GM19035 (cell line): Measurements from ENCODE around the gene RASA2.

Source experiments
- ATAC-seq: cut with Tn5 transposase; IDR thresholded peaks from one replicate; pipeline ENCODE4 v1.9.1; 2021; ENCODE audit not compliant: unreplicated experiment

The RASA2 gene

GRCh38 chr3:141643391-141643790 lies 156.6 kb downstream of the RASA2 start:
- no peak for ATAC-seq

- ATAC-seq, result no peak
Measured at GRCh38 chr3:141643796-141644195, 157.0 kb downstream of the RASA2 start.

GRCh38 chr3:141644931-141645330 lies 158.1 kb downstream of the RASA2 start:
- ATAC-seq, result peak; percentile 72

GRCh38 chr3:141646760-141647561 lies 160.1 kb downstream of the RASA2 start:
- ATAC-seq, result no peak

DNA sequence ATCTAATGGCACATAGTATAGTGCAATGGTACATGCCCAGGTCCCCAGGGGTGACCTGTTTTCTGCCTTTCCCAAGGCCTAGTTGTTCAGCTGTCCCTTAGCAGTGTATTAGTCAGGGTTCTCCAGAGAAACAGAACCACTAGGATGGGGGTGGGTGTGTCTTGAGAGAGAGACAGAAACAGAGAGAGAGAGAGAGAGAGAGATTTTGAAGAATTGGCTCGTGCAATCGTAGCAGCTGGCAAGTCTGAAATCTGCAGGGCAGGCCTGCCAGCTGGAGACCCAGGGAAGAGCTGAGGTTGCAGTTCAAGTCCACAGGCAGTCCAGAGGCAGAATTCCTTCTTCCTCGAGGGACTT lies 160.7 kb downstream of the RASA2 start:
- ATAC-seq, result no peak

DNA sequence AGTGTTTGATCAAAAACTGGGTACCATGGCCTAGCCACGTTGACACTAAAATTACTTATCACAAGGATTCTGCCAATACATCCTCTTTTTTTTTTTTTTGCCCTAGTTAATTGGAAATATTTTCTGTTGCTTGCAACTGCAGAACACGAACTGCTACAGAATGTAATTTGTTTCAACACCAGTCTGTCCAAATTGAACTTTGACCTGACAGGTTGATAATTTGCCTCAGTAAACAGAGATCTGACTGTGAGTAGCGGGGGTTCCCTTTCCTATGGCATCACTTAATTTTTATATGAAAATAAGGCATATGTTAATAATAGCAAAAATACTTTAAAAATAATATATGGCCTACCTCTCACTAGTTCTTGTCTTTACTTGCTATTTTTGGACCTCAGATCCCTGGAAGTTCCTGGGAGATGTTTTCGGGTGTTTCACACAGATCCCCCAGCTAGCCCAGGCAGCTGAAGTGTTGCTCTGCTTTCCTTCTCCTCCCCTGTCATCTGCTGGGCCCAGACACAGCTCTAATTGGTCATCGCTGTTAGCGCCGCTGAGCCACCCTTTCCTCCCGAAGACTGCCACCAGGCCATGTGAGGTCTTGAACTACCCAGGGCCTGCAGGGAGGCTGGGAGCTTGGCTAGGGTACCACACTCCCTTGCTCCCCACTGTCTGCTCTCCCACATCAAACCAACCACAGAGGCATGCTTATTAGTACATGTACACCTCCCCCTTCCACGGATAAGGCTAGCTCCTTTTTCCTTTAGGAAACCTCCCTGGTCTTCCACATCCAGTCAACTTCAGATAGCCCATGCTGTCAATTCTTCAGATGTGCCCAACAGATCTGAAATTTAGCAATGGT lies 161.5 kb downstream of the RASA2 start:
- no peak for ATAC-seq

GRCh38 chr3:141649871-141650270 lies 163.0 kb downstream of the RASA2 start:
- ATAC-seq, result no peak

DNA sequence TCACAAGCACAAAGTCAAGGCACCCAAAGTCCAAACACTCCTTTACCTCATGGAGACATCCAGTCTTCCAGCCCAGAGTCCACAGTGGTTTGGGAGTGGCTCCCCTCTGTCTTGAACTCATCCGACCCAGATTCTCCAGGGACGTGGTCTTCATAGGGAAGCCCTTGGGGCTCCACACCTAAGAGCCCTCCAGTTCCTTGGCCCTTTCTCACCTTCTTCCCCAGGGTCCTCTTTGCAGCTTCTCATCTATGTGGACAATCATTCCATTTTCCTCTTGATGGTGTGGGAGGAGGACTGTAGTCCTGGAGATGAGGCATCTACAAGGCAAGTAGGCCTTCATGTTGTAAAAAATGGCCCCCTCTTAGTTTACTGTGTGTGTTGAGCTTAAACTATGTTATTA lies 164.0 kb downstream of the RASA2 start:
- ATAC-seq, result no peak

DNA sequence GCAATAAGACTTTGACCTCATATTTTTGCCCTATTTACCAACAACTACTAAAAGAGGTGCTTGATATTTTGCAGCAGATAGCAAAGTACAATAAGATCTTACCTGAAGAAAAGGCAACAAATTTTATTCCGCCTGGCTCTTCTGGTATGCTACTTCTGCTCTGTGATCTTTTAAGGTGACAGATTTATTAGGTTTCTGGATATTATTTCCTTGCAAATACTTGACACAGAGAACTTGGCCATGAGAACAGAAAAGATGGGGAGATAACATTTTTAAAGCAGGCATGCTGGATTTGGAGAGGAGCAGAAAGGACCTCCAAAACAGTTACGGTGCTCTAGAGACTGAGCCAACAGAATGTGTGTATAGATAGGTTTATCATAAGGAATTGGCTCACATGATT lies 164.6 kb downstream of the RASA2 start:
- no peak for ATAC-seq

- no peak for ATAC-seq
Measured at GRCh38 chr3:141652349-141652748, 165.5 kb downstream of the RASA2 start.

- ATAC-seq, result no peak
Measured at GRCh38 chr3:141653847-141654246, 167.0 kb downstream of the RASA2 start.

GRCh38 chr3:141655801-141656200 lies 169.0 kb downstream of the RASA2 start:
- no peak for ATAC-seq

GRCh38 chr3:141656771-141657170 lies 169.9 kb downstream of the RASA2 start:
- no peak for ATAC-seq

DNA sequence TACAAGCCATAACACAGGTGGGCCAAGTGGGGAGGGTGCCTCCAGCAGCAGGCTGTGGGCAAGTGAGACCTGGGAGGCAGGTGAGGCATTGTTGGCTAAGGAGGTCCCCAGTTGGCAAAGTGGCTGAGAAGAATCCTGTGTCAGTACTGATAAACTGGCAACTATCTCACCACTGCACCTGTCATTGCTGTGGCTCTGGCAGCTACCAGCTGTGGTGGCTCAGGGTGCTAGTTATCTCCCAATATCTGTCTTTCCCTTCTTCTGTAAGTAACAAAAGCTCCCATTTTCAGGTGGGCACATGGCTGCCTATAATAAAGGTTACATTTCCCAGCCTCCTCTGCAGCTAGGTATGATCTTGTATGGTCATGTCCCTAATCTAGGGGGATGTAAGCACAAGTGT lies 170.7 kb downstream of the RASA2 start:
- ATAC-seq, result no peak

DNA sequence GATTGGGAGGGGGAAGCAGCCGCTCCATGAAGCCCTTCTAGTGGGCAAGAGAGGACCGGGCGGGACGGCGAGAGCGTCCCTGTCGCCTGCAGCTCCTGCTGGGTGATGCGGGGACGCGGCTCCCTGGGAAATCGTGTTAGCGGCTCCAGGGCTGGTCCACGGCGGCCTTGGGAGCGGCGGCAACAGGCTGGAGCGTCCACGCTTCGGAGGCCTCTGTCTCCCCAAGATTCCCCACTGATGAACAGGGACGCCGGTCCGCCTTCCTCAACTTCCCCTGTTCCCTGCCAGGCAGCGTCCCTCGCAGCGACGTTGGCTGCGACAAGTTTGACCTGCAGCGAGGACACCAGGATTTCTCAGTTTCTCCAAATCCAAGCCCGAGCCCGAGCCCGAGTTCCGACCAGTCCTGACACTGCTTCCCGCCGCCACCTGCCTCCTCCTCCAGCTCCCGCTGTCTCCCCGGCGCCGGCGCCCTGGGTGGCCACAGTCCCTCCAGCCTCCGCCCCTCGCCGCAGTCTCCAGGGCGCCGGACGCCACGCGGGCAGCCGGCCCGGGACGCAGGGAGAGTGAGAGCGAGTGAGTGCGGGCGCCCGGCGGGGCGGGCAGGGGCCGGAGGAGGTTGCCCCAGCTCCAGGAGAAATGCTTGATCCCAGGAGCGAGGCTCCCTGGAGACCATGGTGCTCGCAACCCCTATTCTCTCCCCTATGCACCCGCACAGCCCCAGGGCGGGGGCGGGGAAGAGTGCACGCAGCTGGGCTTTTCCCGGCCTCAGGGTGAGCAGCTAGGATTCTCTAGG lies 173.2 kb downstream of the RASA2 start:
- ATAC-seq, result no peak

DNA sequence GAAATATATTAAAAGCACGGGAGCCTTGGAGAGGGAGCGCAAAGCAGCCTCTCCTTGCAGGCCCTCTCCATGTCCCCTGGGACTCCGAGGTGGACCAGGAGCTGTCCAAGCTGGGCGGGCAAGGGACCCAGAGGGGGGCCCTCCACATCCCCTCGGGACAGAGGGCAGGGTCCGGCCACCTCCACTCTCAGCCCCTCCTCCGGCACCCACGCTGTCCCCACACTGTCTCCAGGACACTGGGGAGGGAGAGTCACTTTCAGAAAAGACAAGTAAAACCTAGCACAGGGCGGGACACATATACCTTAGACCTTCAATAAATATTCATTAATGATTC lies 173.8 kb downstream of the RASA2 start:
- ATAC-seq, result no peak

DNA sequence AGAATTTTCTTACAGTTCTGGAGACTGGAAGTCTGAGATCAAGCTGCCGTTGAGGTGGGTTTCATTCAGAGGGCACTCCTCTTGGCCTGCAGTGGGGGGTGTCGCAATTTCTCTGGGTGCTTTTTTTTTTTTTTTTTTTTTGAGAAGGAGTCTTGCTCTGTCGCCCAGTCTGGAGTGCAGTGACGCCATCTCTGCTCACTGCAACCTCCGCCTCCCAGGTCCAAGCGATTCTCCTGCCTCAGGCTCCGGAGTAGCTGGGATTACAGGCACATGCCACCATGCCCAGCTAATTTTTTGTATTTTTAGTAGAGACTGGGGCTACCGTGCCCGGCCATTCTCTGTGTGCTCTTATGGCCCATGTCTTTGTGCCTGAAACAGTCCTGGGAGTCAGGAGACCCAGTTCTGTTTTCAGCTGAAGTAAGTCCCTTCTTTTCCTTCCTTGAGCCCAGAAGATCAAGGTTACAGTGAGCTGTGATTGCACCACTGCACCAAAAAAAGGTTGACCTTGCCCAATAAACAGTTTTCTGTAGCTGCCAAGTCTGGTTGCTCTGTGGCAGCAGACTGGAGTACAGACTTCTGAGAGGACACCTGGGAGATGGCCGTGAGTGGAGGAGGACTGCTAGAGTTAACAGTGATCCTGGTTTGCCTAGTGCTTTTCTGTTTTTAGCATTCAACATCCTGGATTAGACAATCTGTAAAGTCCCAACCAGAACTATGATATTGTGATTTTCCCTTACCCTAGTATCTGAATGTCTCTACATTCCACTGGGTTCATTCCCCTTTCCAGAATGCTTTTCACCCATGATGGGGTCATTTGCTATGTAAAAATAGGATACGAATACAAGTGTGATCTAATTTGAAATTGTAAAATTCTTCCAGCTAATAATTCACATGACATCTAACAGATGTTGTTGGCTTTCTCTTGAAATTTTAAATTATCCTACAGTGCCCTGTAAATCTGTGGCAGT lies 174.7 kb downstream of the RASA2 start:
- ATAC-seq, result no peak

- no peak for ATAC-seq
Measured at GRCh38 chr3:141663993-141664392, 177.2 kb downstream of the RASA2 start.
